ENCODE results near the gene HBZ. TPM values are rescaled to one million over a fixed set of nuclear protein-coding genes. Genes with fewer than 3 reads are reported as not detected.
"Not testable (repeated sequence)": the region's sequence is repeated elsewhere in the genome, so short reads cannot be mapped to it uniquely, and the experiment has no call there.

HBZ gene
- total RNA-seq, 1 donor: not detected

- not testable (repeated sequence) for DNase-seq (ENCODE audit: low read depth in 2 of 3, low spot score in 2 of 3)
These were observed 11.3 kb downstream of the HBZ start for GRCh38 chr16:163696-164095.

- not testable (repeated sequence) for DNase-seq (ENCODE audit: low read depth in 2 of 3, low spot score in 2 of 3)
These were observed 11.8 kb downstream of the HBZ start for GRCh38 chr16:164134-164823.

- DNase-seq (ENCODE audit: low read depth in 2 of 3, low spot score in 2 of 3): no peak
These were observed 12.5 kb downstream of the HBZ start for GRCh38 chr16:164827-165538.

DNA sequence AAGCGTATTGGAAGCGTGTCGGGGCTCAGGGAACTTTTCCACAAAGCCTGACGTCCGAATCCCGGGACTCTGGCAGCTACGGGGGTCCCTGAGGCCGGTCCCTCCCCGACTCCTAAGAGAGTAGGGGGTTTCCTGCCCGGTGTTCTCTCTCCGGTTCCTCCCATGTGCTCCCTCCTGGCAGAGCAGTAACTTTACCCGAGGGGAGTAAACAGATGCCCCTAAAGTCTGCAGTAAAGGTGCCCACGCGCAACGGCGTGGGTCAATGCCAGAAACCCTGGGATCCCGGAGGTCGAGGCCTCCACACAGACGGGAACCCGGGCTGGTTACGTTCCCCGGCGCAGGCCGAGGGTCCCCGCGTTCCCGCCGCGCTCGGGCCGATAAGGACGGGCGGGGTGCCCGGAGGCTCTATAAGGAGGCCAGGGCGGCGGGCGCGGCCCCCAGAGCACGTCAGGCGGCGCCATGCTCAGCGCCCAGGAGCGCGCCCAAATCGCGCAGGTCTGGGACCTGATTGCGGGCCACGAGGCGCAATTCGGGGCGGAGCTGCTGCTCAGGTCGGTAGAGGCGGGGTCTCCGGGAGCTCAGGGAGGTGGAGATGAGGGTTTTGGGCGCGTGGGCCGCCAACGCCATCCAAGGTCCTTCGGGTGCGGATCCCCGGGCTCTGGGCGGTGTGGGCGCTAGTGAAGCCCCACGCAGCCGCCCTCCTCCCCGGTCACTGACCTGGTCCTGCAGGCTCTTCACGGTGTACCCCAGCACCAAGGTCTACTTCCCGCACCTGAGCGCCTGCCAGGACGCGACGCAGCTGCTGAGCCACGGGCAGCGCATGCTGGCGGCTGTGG lies 13.3 kb downstream of the HBZ start, which contains the start of gene HBM:
HBM (plus strand) TSS at position 440 of the 836 bp plus-strand sequence; CDS start at position 460, 20 bp downstream.
- no peak for DNase-seq (ENCODE audit: low read depth in 2 of 3, low spot score in 2 of 3)

DNA sequence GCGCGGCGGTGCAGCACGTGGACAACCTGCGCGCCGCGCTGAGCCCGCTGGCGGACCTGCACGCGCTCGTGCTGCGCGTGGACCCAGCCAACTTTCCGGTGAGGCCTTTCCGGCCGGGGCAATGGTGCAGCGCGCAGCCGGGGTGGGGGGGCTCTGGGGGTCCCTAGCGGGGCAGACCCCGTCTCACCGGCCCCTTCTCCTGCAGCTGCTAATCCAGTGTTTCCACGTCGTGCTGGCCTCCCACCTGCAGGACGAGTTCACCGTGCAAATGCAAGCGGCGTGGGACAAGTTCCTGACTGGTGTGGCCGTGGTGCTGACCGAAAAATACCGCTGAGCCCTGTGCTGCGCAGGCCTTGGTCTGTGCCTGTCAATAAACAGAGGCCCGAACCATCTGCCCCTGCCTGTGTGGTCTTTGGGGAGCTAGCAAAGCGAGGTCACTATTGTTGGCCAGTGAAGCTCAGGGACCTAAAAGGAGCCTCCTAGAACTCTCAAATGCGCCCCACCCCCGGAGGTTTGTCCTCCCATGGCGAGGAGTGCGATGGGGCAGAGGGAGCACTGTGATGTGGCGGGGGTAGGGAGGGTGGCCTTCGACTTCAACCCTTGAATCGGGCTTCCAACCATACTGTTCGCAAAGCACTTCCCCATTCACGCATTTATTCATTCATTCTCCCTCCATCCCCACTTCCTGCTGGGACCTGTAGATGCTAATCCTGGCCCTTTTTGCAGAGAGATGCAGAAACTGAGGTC lies 14.1 kb downstream of the HBZ start:
- DNase-seq (ENCODE audit: low read depth in 2 of 3, low spot score in 2 of 3): no peak

DNA sequence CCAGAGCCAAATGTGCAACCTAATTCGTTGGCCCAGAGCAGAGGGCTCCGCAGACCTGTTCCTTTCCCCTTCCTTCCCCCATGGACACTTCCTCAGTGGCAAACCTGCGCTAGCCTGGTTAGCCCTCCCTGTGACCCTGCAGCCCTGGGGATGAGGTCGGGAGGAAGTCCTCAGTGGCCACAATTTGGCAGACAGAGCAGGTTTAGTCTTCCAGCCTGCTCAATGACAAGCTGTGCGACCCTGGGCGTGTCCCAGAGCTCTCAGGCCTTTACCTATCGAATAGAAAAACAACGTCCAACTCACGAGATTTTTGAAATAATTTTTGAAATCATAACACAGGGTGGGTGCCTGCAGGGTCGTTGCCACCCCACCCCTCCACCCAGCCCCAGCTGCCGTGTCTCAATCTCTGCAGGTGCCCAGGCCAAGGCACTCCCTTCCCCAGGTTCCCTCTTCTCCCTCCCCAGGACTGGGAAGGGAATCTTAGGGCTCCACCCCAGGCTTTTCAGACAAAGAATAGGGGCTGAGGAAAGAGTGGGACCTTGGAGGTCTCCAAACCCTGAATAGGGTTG lies 14.8 kb downstream of the HBZ start:
- no peak for DNase-seq (ENCODE audit: low read depth in 2 of 3, low spot score in 2 of 3)

DNA sequence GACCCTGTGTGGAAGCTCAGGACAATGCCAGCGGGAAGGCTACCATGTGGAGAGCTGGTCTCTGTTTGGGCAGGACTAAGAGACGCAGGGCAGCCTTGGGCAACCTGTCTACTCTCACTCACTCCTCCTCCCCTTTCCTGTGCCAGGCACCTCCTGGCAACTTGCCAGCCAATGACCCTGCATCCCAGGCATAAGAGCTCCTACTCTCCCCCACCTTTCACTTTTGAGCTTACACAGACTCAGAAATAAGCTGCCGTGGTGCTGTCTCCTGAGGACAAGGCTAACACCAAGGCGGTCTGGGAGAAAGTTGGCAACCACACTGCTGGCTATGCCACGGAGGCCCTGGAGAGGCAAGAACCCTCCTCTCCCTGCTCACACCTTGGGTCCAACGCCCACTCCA lies 16.0 kb downstream of the HBZ start:
- no peak for DNase-seq (ENCODE audit: low read depth in 2 of 3, low spot score in 2 of 3)

DNA sequence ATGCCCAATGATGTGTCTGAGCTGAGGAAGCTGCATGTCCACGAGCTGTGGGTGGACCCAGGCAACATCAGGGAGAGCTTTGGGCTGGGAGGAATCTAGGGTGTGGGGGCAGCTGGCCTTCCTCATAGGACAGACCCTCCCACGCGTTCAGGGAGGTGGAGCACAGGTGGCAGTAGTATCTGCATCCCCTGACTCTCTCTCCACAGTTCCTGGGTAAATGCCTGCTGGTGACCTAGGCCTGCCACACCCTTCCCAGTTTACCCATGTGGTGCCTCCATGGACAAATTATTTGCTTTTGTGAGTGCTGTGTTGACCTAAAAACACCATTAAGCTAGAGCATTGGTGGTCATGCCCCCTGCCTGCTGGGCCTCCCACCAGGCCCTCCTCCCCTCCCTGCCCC lies 16.6 kb downstream of the HBZ start:
- no peak for DNase-seq (ENCODE audit: low read depth in 2 of 3, low spot score in 2 of 3)

GRCh38 chr16:170088-170507 lies 17.7 kb downstream of the HBZ start:
- not testable (repeated sequence) for DNase-seq (ENCODE audit: low read depth in 2 of 3, low spot score in 2 of 3)

DNA sequence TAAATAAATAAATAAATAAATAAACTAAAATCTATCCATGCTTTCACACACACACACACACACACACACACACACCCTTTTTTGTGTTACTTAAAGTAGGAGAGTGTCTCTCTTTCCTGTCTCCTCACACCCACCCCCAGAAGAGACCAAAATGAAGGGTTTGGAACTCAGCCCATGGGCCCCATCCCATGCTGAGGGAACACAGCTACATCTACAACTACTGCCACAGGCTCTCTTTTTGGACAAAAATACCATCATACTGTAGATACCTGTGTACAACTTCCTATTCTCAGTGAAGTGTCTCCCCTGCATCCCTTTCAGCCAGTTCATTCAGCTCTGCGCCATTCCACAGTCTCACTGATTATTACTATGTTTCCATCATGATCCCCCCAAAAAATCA lies 18.3 kb downstream of the HBZ start:
- DNase-seq (ENCODE audit: low read depth in 2 of 3, low spot score in 2 of 3): no peak

DNA sequence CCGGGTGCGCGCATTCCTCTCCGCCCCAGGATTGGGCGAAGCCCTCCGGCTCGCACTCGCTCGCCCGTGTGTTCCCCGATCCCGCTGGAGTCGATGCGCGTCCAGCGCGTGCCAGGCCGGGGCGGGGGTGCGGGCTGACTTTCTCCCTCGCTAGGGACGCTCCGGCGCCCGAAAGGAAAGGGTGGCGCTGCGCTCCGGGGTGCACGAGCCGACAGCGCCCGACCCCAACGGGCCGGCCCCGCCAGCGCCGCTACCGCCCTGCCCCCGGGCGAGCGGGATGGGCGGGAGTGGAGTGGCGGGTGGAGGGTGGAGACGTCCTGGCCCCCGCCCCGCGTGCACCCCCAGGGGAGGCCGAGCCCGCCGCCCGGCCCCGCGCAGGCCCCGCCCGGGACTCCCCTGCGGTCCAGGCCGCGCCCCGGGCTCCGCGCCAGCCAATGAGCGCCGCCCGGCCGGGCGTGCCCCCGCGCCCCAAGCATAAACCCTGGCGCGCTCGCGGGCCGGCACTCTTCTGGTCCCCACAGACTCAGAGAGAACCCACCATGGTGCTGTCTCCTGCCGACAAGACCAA lies 20.0 kb downstream of the HBZ start, which contains the start of gene HBA2:
HBA2 (plus strand) TSS at position 503 of the 568 bp plus-strand sequence; CDS start at position 540, 37 bp downstream.
- DNase-seq (ENCODE audit: low read depth in 2 of 3, low spot score in 2 of 3): not testable (repeated sequence)

GRCh38 chr16:173211-173854 lies 20.9 kb downstream of the HBZ start:
- not testable (repeated sequence) for DNase-seq (ENCODE audit: low read depth in 2 of 3, low spot score in 2 of 3)

GRCh38 chr16:173928-174769 lies 21.7 kb downstream of the HBZ start:
- DNase-seq (ENCODE audit: low read depth in 2 of 3, low spot score in 2 of 3): not testable (repeated sequence)

- DNase-seq (ENCODE audit: low read depth in 2 of 3, low spot score in 2 of 3): peak in 1 of 3 donors; percentile 43
These were observed 22.8 kb downstream of the HBZ start for GRCh38 chr16:175011-175949.

- DNase-seq (ENCODE audit: low read depth in 2 of 3, low spot score in 2 of 3): not testable (repeated sequence)
These were observed 23.6 kb downstream of the HBZ start for GRCh38 chr16:176006-176405.

DNA sequence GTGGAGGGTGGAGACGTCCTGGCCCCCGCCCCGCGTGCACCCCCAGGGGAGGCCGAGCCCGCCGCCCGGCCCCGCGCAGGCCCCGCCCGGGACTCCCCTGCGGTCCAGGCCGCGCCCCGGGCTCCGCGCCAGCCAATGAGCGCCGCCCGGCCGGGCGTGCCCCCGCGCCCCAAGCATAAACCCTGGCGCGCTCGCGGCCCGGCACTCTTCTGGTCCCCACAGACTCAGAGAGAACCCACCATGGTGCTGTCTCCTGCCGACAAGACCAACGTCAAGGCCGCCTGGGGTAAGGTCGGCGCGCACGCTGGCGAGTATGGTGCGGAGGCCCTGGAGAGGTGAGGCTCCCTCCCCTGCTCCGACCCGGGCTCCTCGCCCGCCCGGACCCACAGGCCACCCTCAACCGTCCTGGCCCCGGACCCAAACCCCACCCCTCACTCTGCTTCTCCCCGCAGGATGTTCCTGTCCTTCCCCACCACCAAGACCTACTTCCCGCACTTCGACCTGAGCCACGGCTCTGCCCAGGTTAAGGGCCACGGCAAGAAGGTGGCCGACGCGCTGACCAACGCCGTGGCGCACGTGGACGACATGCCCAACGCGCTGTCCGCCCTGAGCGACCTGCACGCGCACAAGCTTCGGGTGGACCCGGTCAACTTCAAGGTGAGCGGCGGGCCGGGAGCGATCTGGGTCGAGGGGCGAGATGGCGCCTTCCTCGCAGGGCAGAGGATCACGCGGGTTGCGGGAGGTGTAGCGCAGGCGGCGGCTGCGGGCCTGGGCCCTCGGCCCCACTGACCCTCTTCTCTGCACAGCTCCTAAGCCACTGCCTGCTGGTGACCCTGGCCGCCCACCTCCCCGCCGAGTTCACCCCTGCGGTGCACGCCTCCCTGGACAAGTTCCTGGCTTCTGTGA lies 24.3 kb downstream of the HBZ start, which contains the start of gene HBA1:
HBA1 (plus strand) TSS at position 204 of the 906 bp plus-strand sequence; CDS start at position 241, 37 bp downstream.
- DNase-seq (ENCODE audit: low read depth in 2 of 3, low spot score in 2 of 3): not testable (repeated sequence)
